GM12878 (cell line): ENCODE data around the gene LMLN. TPM values are rescaled to one million over a fixed set of nuclear protein-coding genes. Genes with fewer than 3 reads are reported as not detected.
"Not testable (repeated sequence)": the region's sequence is repeated elsewhere in the genome, so short reads cannot be mapped to it uniquely, and the experiment has no call there.

Experiments used
- ATAC-seq: fragments of 200-7000 bp; cut with Tn5 transposase; 3 replicates; pipeline ENCODE4 v1.9.1; 2020; ENCODE audit warnings: mild to moderate bottlenecking, moderate library complexity
- BruUV-seq: library from RNA; stranded (reverse); fragments of 400-500 nt; replicated peaks from 2 replicates; lab custom pipeline; 2021; lab: Mats Ljungman, UMichigan
- CTCF ChIA-PET: fragments of 300-600 bp; sonication (Branson Sonifier 250); formaldehyde crosslinking; extraction: SDS; loops from one replicate; lab custom pipeline; 2021; ENCODE audit warnings: inconsistent platforms; lab: Yijun Ruan, JAX
- POLR2A ChIA-PET: fragments of 350-600 bp; formaldehyde crosslinking; extraction: SDS; loops from one replicate; lab custom pipeline; 2021; ENCODE audit warnings: inconsistent platforms; lab: Charles Lee
- RAD21 ChIA-PET: fragments of 300-600 bp; sonication (Branson Sonifier 250); formaldehyde crosslinking; loops from one replicate; lab custom pipeline; 2023; ENCODE audit warnings: antibody characterized with exemption; ENCODE audit not compliant: unreplicated experiment; lab: Charles Lee
- SMC1A ChIA-PET: fragments of 300-600 bp; sonication (Branson Sonifier 250); formaldehyde crosslinking; loops from one replicate; lab custom pipeline; 2023; ENCODE audit not compliant: unreplicated experiment, uncharacterized antibody; lab: Charles Lee
- DNase-seq: peaks from one replicate; pipeline ENCODE4 v3.0.0-alpha.2; 2011; ENCODE audit warnings: low read depth, low spot score
- FAIRE-seq: peaks from 3 replicates; lab custom pipeline; 2011; peaks lifted over from hg19 to GRCh38; lab: Jason Lieb, UNC
- H2AFZ ChIP-seq: 2 replicates; pipeline ENCODE4 v1.6.0; 2011; ENCODE audit warnings: low read depth, low read length, control low read depth; ENCODE audit not compliant: control insufficient read depth
- H3K27ac ChIP-seq: 2 replicates; pipeline ENCODE4 v1.5.1; 2011; ENCODE audit warnings: control low read depth; ENCODE audit not compliant: control insufficient read depth, insufficient read depth
- H3K27me3 ChIP-seq, 2 experiments: replicated peaks in 1 of 2; 2 replicates each; pipeline versions ENCODE4 v1.6.0 to v1.6.1; 2011; ENCODE audit warnings: low read length in 1 of 2; ENCODE audit not compliant: control insufficient read depth in 2 of 2, insufficient read depth in 2 of 2
- H3K36me3 ChIP-seq, 2 experiments: 2 replicates each; pipeline ENCODE4 v1.5.1; 2011; ENCODE audit warnings: low read length in 1 of 2; ENCODE audit not compliant: control insufficient read depth in 2 of 2, insufficient read depth in 2 of 2
- H3K4me1 ChIP-seq: 2 replicates; pipeline ENCODE4 v1.6.1; 2011; ENCODE audit warnings: mild to moderate bottlenecking, low read length, moderate library complexity, mixed read lengths; ENCODE audit not compliant: control insufficient read depth, insufficient read depth
- H3K4me2 ChIP-seq: 2 replicates; pipeline ENCODE4 v1.6.0; 2011; ENCODE audit warnings: control low read depth; ENCODE audit not compliant: control insufficient read depth, insufficient read depth
- H3K4me3 ChIP-seq: fragments of 200-600 bp; sonication (generic); 2 replicates; pipeline ENCODE4 v1.5.1; 2016
- H3K79me2 ChIP-seq: 2 replicates; pipeline ENCODE4 v1.6.0; 2011; ENCODE audit warnings: low read length; ENCODE audit not compliant: control insufficient read depth, insufficient read depth
- H3K9ac ChIP-seq: 2 replicates; pipeline ENCODE4 v1.8.0; 2011; ENCODE audit warnings: low read length, control low read depth, mixed read lengths; ENCODE audit not compliant: control insufficient read depth, insufficient read depth
- H3K9me3 ChIP-seq: replicated peaks from 3 replicates; pipeline ENCODE4 v1.5.1; 2011; ENCODE audit warnings: mild to moderate bottlenecking, low read length; ENCODE audit not compliant: control insufficient read depth, insufficient read depth
- H4K20me1 ChIP-seq: 2 replicates; pipeline ENCODE4 v1.6.0; 2011; ENCODE audit not compliant: control insufficient read depth, insufficient read depth
- BACH1 ChIP-seq: fragments of 450-650 bp; IDR thresholded peaks from 2 replicates; pipeline ENCODE4 v1.6.1; 2017; ENCODE audit warnings: mild to moderate bottlenecking, borderline replicate concordance
- CTCF ChIP-seq, 3 experiments: IDR thresholded peaks in 2 of 3; conservative IDR thresholded peaks in 1 of 3; 2 replicates each; pipeline ENCODE4 v1.5.1; 2011; ENCODE audit warnings: low read depth in 3 of 3, low read length in 3 of 3, mild to moderate bottlenecking in 3 of 3, control low read depth in 2 of 3, moderate library complexity in 2 of 3, inconsistent platforms in 1 of 3, mixed read lengths in 1 of 3; ENCODE audit not compliant: control insufficient read depth in 2 of 3, insufficient read depth in 1 of 3; ENCODE audit errors: extremely low read depth in 1 of 3
- MEF2B ChIP-seq: fragments of 450-650 bp; IDR thresholded peaks from 2 replicates; pipeline ENCODE4 v1.6.1; 2018; ENCODE audit warnings: mild to moderate bottlenecking, moderate library complexity; ENCODE audit not compliant: partially characterized antibody, poor library complexity, severe bottlenecking
- RAD51 ChIP-seq: fragments of 450-650 bp; IDR thresholded peaks from 2 replicates; pipeline ENCODE4 v1.6.1; 2016; ENCODE audit warnings: moderate library complexity, mild to moderate bottlenecking, inconsistent platforms
- WGBS: methylation state at CpG from one replicate; pipeline ENCODE4 v1.1.6; 2016; ENCODE audit warnings: low lambda C conversion rate; ENCODE audit not compliant: insufficient replicate concordance, insufficient coverage; ENCODE audit errors: missing lambda C conversion rate; 5-methylcytosine and 5-hydroxymethylcytosine counted together
- in situ Hi-C: fragments of 300-500 bp; cut with MboI; formaldehyde crosslinking; loops from 9 replicates; pipeline ENCODE4 v1.14.3; 2018; ENCODE audit warnings: mixed read lengths
- intact Hi-C: fragments of 100-400 bp; cut with micrococcal nuclease; formaldehyde crosslinking; loops from one replicate; pipeline ENCODE4 v1.14.2; 2022; ENCODE audit not compliant: unreplicated experiment
- polyA plus RNA-seq, 11 experiments: library from polyadenylated mRNA; depleted of rRNA in 4 of 11; unstranded in 6 of 11; stranded (reverse) in 5 of 11; fragments of >200 nt; fragmentation: Nextera tagmentation in 4 of 11; fragmentation: Illumina TruSeq in 1 of 11; extraction: Ambion mirVana in 4 of 11; extraction: Trizol in 1 of 11; gene quantifications; 1 replicate in 1 of 11; 2 replicates in 10 of 11; pipeline versions ENCODE4 v1.2.1 to v1.2.3, GENCODE V29; 2011 to 2016; ENCODE audit warnings: inconsistent platforms in 2 of 11, missing spikeins in 2 of 11, low read depth in 1 of 11
- total RNA-seq, 4 experiments: library from RNA; depleted of rRNA in 3 of 4; stranded (reverse); fragments of >200 nt in 3 of 4; fragmentation: Illumina TruSeq in 1 of 4; extraction: Trizol in 1 of 4; gene quantifications; 2 replicates each; pipeline versions ENCODE4 v1.2.1 to v1.2.3, GENCODE V29; 2013 to 2021

The LMLN gene
- total and polyA plus RNA-seq, 10 of the 15 experiments (the other 5 are each of a cell fraction or from before 2014, with no cell fraction given), result 0.02 to 1.7 (median 0.81) TPM

DNA sequence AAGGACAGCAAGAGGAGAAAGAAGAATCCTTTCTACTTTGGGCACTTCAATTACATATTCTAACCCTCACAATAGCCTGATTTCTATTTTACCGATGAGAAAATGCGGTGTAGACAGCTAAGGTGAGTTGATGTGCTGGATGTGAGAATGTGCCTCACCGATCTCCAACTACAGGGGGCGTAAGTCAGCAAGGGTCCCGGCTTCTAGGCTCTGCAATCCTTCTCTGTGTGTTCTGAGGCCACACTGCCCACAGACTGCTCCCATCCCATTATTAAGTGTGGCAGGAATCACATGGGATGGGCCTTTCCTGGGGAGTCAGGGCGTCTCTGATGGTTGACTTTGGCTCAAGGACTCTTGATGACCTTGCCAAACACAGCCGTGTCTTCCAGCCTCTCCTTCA, 33.6 kb upstream of the LMLN start:
- POLR2A ChIA-PET, result no interaction called here
- H4K20me1 ChIP-seq, result no peaks in the 10 kb centered on the region
- SMC1A ChIA-PET, result no interaction called here
- FAIRE-seq (no peak), DNase-seq (no peak), ATAC-seq (no peak)
- no peaks in the 10 kb centered on the region for H3K79me2 ChIP-seq
- no peak overlapping the region for H3K4me3 ChIP-seq
- intact Hi-C loops (no loop called here), in situ Hi-C loops (no loop called here)
- no peaks in the 10 kb centered on the region for H3K27me3 ChIP-seq
- H3K36me3 ChIP-seq, result no peaks in the 10 kb centered on the region
- 58% methylated on average over 7 of the region's 7 CpGs for WGBS
- no peaks in the 10 kb centered on the region for H3K9me3 ChIP-seq
- RAD21 ChIA-PET, result no interaction called here
- no peak overlapping the region for H2AFZ ChIP-seq
- no peak overlapping the region for H3K27ac ChIP-seq
- BruUV-seq, result no TSS peak
- H3K4me1 ChIP-seq, result no peaks in the 10 kb centered on the region
- CTCF ChIA-PET, result interaction anchor here (1.2 kb wide), 1 partner anchor 21 kb away, joined by 6 read pairs; no protein-coding TSS in a partner anchor
- H3K9ac ChIP-seq, result no peak overlapping the region
- no peak overlapping the region for H3K4me2 ChIP-seq
- TF ChIP-seq CTCF (IDR thresholded peaks at IDR 0.05 in 2 of 3, conservative IDR thresholded peaks at IDR 0.05 in 1 of 3; ENCODE audit: control insufficient read depth in 2 of 3, extremely low read depth in 1 of 3, insufficient read depth in 1 of 3, low read depth in 3 of 3, low read length in 3 of 3) (peak in 2 of 3 experiments; percentile 11; a peak in 1 of 6 replicates), RAD51 (no peak), MEF2B (no peak), BACH1 (no peak)

DNA sequence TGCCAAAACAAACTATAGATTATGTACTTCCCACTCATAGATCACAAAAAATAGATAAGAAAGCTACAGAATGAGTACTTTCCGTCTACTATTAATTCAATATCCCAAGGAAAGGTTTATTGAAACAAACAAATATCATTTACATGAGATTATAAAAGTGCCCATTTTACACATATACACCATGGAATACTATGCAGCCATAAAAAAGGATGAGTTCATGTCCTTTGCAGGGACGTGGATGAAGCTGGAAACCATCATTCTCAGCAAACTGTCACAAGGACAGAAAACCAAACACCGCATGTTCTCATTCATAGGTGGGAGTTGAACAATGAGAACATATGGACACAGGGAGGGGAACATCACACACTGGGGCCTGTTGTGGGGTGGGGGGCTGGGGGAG, 32.4 kb upstream of the LMLN start:
- BruUV-seq, RAD21 ChIA-PET, H3K9me3 ChIP-seq, ATAC-seq, H3K9ac ChIP-seq, H3K27me3 ChIP-seq, H2AFZ ChIP-seq, SMC1A ChIA-PET, H3K27ac ChIP-seq, in situ Hi-C loops, DNase-seq, FAIRE-seq, H3K36me3 ChIP-seq, H3K79me2 ChIP-seq, POLR2A ChIA-PET, H4K20me1 ChIP-seq, H3K4me3 ChIP-seq, intact Hi-C loops, H3K4me2 ChIP-seq, H3K4me1 ChIP-seq: not testable (repeated sequence)
- WGBS, result 59% methylated on average over 2 of the region's 3 CpGs
- CTCF ChIA-PET, result interaction anchor here (0.6 kb wide), 1 partner anchor 30 kb away, joined by 3 read pairs; no protein-coding TSS in a partner anchor
